Measurements from ENCODE around the gene HOXC10.

DNA sequence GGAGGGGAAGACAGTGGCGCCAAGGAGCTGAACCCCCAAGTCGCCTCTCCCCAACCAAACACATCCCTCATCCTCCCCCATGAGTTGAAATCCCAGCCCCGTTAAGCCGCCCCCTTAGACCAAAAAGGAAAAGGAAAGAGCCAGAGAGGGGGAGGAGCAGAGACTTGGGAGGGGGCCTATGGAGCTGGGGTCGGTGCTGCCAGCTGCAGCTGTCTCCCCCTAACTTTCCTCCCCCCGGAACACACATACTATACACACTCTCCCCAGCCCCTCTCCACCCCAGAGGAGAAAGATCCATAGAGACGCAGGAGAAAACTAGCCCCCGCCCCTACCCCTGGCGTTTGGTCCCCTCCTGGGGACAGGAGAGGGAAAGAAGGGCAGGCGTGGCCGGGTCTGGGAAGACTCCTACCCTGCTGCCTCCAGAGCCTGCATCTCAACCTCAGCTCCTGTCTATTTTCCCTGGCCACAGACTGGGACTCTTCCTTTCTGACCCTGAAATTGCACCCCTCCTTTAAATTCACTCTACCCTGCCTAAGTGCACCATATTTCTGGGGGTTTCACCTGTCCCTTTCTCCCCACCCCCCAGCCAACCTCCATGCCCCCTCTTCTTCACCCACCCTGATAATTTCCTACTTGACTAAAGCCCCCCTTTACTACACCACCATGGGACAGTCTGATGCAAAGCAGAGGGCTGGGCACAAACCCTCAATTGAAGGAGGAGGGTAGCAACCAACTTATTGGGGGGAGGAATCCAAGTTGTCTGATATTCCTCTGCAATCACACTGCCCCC, 13.4 kb downstream of the HOXC10 start:
- TF ChIP-seq, protein P1, sequence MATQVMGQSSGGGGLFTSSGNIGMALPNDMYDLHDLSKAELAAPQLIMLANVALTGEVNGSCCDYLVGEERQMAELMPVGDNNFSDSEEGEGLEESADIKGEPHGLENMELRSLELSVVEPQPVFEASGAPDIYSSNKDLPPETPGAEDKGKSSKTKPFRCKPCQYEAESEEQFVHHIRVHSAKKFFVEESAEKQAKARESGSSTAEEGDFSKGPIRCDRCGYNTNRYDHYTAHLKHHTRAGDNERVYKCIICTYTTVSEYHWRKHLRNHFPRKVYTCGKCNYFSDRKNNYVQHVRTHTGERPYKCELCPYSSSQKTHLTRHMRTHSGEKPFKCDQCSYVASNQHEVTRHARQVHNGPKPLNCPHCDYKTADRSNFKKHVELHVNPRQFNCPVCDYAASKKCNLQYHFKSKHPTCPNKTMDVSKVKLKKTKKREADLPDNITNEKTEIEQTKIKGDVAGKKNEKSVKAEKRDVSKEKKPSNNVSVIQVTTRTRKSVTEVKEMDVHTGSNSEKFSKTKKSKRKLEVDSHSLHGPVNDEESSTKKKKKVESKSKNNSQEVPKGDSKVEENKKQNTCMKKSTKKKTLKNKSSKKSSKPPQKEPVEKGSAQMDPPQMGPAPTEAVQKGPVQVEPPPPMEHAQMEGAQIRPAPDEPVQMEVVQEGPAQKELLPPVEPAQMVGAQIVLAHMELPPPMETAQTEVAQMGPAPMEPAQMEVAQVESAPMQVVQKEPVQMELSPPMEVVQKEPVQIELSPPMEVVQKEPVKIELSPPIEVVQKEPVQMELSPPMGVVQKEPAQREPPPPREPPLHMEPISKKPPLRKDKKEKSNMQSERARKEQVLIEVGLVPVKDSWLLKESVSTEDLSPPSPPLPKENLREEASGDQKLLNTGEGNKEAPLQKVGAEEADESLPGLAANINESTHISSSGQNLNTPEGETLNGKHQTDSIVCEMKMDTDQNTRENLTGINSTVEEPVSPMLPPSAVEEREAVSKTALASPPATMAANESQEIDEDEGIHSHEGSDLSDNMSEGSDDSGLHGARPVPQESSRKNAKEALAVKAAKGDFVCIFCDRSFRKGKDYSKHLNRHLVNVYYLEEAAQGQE (IDR thresholded peaks at IDR 0.05; ENCODE audit: unreplicated experiment) = no peak
- TF ChIP-seq, protein P2, sequence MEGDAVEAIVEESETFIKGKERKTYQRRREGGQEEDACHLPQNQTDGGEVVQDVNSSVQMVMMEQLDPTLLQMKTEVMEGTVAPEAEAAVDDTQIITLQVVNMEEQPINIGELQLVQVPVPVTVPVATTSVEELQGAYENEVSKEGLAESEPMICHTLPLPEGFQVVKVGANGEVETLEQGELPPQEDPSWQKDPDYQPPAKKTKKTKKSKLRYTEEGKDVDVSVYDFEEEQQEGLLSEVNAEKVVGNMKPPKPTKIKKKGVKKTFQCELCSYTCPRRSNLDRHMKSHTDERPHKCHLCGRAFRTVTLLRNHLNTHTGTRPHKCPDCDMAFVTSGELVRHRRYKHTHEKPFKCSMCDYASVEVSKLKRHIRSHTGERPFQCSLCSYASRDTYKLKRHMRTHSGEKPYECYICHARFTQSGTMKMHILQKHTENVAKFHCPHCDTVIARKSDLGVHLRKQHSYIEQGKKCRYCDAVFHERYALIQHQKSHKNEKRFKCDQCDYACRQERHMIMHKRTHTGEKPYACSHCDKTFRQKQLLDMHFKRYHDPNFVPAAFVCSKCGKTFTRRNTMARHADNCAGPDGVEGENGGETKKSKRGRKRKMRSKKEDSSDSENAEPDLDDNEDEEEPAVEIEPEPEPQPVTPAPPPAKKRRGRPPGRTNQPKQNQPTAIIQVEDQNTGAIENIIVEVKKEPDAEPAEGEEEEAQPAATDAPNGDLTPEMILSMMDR (conservative IDR thresholded peaks at IDR 0.05; ENCODE audit: low read depth in 2 of 2) = no peak
- TF ChIP-seq POLR2AphosphoS5 (IDR thresholded peaks at IDR 0.05; ENCODE audit: low read depth) (no peak), JUNB (IDR thresholded peaks at IDR 0.05; ENCODE audit: unreplicated experiment) (no peak), EZH2phosphoT487 (IDR thresholded peaks at IDR 0.05; ENCODE audit: unreplicated experiment) (no peak), EZH2 (IDR thresholded peaks at IDR 0.05; ENCODE audit: low read depth, unreplicated experiment) (no peak), NANOG (IDR thresholded peaks at IDR 0.05; ENCODE audit: borderline replicate concordance) (no peak), STAT1 (IDR thresholded peaks at IDR 0.05; ENCODE audit: unreplicated experiment) (no peak), CREB1 (CRISPR knock-in tag; IDR thresholded peaks at IDR 0.05; ENCODE audit: low read depth) (no peak)
- TF ChIP-seq, protein P3, sequence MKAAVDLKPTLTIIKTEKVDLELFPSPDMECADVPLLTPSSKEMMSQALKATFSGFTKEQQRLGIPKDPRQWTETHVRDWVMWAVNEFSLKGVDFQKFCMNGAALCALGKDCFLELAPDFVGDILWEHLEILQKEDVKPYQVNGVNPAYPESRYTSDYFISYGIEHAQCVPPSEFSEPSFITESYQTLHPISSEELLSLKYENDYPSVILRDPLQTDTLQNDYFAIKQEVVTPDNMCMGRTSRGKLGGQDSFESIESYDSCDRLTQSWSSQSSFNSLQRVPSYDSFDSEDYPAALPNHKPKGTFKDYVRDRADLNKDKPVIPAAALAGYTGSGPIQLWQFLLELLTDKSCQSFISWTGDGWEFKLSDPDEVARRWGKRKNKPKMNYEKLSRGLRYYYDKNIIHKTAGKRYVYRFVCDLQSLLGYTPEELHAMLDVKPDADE (IDR thresholded peaks at IDR 0.05) = no peak

Measured in GM23338 (cell line).